ENCODE results near the gene BAHCC1.

Gene BAHCC1

DNA sequence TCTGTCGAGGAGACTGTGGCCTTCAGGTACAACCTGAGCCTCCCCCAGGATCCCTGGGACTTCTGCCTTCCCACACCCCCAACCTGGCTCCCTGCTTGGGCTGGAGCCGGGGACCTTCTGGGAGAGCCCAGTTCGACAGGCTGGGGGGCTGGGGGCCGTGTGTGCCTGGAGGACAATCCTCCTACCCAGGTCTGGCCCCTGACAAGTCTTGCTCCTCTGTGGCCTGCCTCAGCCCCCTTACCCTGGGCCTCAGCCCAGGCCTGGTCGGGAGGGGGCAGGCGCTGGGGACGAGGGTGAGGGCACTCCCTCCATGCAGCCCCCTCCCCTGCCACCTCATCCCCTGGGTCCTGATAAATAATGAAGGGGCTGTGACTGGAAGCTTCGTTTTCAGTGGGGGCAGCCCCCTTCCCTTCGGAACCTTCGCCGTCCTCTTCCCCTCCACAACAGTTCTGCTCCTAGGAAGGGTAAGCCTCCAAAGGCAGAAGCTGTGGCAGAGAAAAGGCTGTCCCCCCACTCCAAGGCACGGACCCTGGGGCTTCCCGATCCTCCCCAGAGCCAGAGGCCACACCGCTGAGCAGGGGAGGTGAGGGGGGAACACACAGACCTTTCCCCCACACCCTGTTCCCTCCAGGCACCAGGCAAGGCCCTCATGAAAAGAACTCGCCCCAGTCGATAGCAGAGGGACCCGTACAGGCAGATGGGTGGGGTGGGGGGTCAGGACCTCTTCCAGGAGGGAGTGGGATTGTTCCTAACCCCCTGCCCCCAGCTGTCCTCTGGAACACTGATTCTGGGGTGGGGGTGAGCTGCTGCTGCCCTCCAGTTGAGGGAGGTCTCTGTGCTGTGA, 5.0 kb upstream of the BAHCC1 start:
- TF ChIP-seq FOXM1 (IDR thresholded peaks at IDR 0.05; ENCODE audit: borderline replicate concordance, low read depth), result no peak
- no peak for TF ChIP-seq NFIC (IDR thresholded peaks at IDR 0.05)
- TF ChIP-seq TAF1 (IDR thresholded peaks at IDR 0.05; ENCODE audit: low read depth), result no peak
- TF ChIP-seq, protein P1, sequence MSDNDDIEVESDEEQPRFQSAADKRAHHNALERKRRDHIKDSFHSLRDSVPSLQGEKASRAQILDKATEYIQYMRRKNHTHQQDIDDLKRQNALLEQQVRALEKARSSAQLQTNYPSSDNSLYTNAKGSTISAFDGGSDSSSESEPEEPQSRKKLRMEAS (IDR thresholded peaks at IDR 0.05), result no peak
- TF ChIP-seq ZBTB7A (IDR thresholded peaks at IDR 0.05; ENCODE audit: low read depth), result no peak
- TF ChIP-seq, protein P2, sequence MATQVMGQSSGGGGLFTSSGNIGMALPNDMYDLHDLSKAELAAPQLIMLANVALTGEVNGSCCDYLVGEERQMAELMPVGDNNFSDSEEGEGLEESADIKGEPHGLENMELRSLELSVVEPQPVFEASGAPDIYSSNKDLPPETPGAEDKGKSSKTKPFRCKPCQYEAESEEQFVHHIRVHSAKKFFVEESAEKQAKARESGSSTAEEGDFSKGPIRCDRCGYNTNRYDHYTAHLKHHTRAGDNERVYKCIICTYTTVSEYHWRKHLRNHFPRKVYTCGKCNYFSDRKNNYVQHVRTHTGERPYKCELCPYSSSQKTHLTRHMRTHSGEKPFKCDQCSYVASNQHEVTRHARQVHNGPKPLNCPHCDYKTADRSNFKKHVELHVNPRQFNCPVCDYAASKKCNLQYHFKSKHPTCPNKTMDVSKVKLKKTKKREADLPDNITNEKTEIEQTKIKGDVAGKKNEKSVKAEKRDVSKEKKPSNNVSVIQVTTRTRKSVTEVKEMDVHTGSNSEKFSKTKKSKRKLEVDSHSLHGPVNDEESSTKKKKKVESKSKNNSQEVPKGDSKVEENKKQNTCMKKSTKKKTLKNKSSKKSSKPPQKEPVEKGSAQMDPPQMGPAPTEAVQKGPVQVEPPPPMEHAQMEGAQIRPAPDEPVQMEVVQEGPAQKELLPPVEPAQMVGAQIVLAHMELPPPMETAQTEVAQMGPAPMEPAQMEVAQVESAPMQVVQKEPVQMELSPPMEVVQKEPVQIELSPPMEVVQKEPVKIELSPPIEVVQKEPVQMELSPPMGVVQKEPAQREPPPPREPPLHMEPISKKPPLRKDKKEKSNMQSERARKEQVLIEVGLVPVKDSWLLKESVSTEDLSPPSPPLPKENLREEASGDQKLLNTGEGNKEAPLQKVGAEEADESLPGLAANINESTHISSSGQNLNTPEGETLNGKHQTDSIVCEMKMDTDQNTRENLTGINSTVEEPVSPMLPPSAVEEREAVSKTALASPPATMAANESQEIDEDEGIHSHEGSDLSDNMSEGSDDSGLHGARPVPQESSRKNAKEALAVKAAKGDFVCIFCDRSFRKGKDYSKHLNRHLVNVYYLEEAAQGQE (IDR thresholded peaks at IDR 0.05; ENCODE audit: low read depth), result no peak
- no peak for TF ChIP-seq RAD21 (IDR thresholded peaks at IDR 0.05; ENCODE audit: low read depth)
- TF ChIP-seq, protein P3, sequence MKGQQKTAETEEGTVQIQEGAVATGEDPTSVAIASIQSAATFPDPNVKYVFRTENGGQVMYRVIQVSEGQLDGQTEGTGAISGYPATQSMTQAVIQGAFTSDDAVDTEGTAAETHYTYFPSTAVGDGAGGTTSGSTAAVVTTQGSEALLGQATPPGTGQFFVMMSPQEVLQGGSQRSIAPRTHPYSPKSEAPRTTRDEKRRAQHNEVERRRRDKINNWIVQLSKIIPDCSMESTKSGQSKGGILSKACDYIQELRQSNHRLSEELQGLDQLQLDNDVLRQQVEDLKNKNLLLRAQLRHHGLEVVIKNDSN (IDR thresholded peaks at IDR 0.05), result no peak
- TF ChIP-seq TCF12 (IDR thresholded peaks at IDR 0.05; ENCODE audit: low read depth), result no peak
- no peak for TF ChIP-seq CREB1 (IDR thresholded peaks at IDR 0.05; ENCODE audit: low read depth)
- TF ChIP-seq TEAD4 (IDR thresholded peaks at IDR 0.05), result no peak
- no peak for TF ChIP-seq EGR1 (IDR thresholded peaks at IDR 0.05)
- TF ChIP-seq YY1 (IDR thresholded peaks at IDR 0.05; ENCODE audit: low read depth), result no peak
- no peak for TF ChIP-seq EP300 (IDR thresholded peaks at IDR 0.05; ENCODE audit: borderline replicate concordance)

DNA sequence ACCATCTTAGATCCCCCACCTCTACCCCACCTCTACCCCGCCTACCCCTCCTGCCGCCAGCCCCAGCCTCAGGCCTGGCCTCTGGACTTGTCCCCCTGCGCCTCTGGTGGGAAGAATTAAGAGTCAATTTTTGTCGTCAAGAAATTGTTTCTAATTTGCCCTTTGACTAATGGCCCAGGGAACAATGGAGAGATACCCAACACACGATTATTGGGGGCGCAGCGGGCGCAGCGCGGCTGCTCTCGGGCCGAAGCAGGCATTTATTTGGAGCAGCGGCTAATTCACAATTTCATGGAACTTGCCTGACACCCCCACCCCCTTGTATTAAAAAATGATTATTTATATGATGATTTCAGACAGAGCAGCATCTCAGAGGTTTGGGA, 4.4 kb upstream of the BAHCC1 start:
- TF ChIP-seq RAD21 (IDR thresholded peaks at IDR 0.05; ENCODE audit: low read depth) (no peak), TAF1 (IDR thresholded peaks at IDR 0.05; ENCODE audit: low read depth) (no peak), FOXM1 (IDR thresholded peaks at IDR 0.05; ENCODE audit: borderline replicate concordance, low read depth) (no peak), ZBTB7A (IDR thresholded peaks at IDR 0.05; ENCODE audit: low read depth) (no peak), CEBPB (IDR thresholded peaks at IDR 0.05) (no peak), EGR1 (IDR thresholded peaks at IDR 0.05) (no peak), YY1 (IDR thresholded peaks at IDR 0.05; ENCODE audit: low read depth) (no peak), TEAD4 (IDR thresholded peaks at IDR 0.05) (no peak), NFIC (IDR thresholded peaks at IDR 0.05) (no peak), TCF12 (IDR thresholded peaks at IDR 0.05; ENCODE audit: low read depth) (no peak), EP300 (IDR thresholded peaks at IDR 0.05; ENCODE audit: borderline replicate concordance) (no peak)
- TF ChIP-seq, protein P2 (IDR thresholded peaks at IDR 0.05; ENCODE audit: low read depth), result no peak
- TF ChIP-seq, protein P3 (IDR thresholded peaks at IDR 0.05), result no peak
- TF ChIP-seq, protein P1 (IDR thresholded peaks at IDR 0.05), result no peak

DNA sequence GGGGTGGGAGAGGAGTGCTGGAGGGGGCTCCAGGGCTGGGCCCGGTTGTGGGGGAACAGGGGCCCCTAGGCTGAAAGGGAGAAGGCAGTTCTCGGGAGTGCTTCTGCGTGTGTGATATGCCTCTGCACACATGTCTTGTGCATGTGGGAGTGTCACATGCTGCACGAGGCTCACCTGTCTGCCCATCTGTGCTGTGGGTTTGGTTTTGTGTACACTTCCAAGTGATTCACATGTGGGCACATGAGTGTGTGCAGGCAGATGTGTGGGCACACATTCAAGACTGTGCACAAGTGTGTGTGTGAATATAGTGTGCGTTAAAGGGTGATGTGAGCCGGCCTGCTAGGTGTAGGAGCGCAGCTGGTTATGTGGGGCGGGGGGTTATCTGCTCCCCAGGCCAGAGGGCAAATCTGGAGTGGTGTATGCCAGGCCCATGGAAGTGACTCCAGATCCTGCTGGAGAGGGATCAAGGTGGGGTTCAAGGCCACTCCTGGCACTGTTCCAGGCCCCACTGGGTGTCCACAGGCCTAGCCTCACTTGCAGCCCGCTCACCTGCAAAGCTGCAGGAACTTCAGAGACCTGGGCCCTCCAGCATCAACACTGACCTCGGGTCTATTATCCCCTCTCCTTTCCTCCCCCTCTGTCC, 3.8 kb upstream of the BAHCC1 start:
- TF ChIP-seq EGR1 (IDR thresholded peaks at IDR 0.05) (no peak), RAD21 (IDR thresholded peaks at IDR 0.05; ENCODE audit: low read depth) (no peak), TAF1 (IDR thresholded peaks at IDR 0.05; ENCODE audit: low read depth) (no peak), NFIC (IDR thresholded peaks at IDR 0.05) (no peak), TCF12 (IDR thresholded peaks at IDR 0.05; ENCODE audit: low read depth) (no peak), CEBPB (IDR thresholded peaks at IDR 0.05) (no peak), EP300 (IDR thresholded peaks at IDR 0.05; ENCODE audit: borderline replicate concordance) (no peak), CREB1 (IDR thresholded peaks at IDR 0.05; ENCODE audit: low read depth) (no peak), TEAD4 (IDR thresholded peaks at IDR 0.05) (no peak), FOXM1 (IDR thresholded peaks at IDR 0.05; ENCODE audit: borderline replicate concordance, low read depth) (no peak), YY1 (IDR thresholded peaks at IDR 0.05; ENCODE audit: low read depth) (no peak), ZBTB7A (IDR thresholded peaks at IDR 0.05; ENCODE audit: low read depth) (no peak)
- TF ChIP-seq, protein P1 (IDR thresholded peaks at IDR 0.05), result no peak
- TF ChIP-seq, protein P2 (IDR thresholded peaks at IDR 0.05; ENCODE audit: low read depth), result no peak
- TF ChIP-seq, protein P3 (IDR thresholded peaks at IDR 0.05), result no peak
